Stimulated activated CD8-positive, alpha-beta memory T cell treated with anti-CD3 and anti-CD28 coated beads, Interleukin-7, amount 100 ng/mL, for 48 hours (primary cell): ENCODE results near the gene FAM136A.
"Not testable (repeated sequence)": the region's sequence is repeated elsewhere in the genome, so short reads cannot be mapped to it uniquely, and the experiment has no call there.

ENCODE experiments used
- DNase-seq, 2 donors: peaks; one replicate each; pipeline ENCODE4 v3.0.0-alpha.2; 2020; ENCODE audit warnings: low read depth in 1 of 2; ENCODE audit errors: extremely low read depth in 1 of 2

The FAM136A gene

DNA sequence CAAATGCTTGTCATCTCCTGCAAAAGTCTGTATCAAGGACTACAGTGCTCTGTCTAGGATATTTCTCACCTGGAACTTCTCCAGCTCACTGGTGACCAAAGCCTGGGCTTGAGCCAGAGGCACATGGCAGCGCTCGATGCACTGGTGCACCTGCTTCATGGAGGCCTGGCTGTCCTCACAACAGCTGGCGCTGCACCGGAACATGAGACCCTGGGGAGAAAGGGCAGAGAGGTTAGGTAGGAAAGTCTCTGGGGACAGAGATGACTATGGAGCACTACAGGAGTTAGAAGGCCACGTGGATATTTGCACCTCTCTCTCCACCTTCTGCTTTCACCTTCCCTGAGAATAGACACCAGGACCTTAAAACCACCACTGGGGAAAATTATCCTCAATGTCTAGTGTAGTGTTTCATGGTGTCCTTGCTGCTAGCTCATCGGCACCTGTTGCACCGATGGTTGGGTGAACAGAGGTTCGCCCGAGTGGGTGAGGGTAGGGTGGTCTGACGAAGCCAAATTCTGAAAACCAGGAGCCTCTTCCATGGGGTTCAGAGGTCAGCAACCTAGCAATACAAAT is 1.0 kb downstream of the FAM136A start:
- no peak for DNase-seq

DNA sequence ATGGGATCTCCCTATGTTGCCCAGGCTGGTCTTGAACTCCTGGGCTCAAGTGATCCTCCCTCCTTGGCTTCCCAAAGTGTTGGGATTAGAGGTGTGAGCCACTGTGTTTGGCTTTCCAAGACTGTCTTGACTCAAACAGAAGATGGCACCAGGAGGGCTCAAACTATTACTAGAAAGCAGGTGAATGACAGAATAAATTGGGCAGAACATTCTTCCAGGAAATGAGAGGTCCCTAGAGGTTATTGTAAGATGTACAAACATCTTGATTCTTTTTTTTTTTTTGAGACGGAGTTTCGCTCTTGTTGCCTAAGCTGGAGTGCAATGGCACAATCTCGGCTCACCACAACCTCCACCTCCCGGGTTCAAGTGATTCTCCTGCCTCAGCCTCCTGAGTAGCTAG is 4.0 kb downstream of the FAM136A start:
- not testable (repeated sequence) for DNase-seq

DNA sequence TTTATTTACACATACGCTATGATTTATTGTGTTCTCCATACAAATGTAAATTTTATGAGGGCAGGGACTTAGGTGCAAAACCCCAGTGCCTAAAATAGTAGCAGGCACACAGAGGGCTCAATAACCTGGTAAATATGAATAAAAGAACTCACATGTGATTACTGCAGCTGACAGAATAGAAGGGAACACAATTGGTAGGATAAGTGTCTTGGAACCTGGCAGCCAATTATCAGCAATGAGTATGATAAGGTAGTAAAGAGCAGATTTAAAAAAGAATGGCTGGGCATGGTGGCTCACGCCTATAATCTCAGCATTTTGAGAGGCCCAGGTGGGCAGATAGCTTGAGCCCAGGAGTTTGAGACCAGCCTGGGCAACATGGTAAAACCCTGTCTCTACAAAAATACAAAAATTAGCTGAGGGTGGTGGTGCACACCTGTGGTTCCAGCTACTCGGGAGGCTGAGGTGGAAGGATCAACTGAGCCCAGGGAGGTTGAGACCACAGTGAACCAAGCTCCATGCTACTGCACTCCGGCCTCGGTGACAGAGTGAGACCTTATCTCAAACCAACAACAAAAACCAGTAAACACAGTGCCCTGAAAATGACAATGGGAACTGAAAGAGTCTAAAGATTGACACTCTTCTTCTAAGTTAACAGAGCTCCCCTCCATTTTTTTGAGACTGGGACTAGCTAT is 18.2 kb downstream of the FAM136A start:
- DNase-seq = no peak

DNA sequence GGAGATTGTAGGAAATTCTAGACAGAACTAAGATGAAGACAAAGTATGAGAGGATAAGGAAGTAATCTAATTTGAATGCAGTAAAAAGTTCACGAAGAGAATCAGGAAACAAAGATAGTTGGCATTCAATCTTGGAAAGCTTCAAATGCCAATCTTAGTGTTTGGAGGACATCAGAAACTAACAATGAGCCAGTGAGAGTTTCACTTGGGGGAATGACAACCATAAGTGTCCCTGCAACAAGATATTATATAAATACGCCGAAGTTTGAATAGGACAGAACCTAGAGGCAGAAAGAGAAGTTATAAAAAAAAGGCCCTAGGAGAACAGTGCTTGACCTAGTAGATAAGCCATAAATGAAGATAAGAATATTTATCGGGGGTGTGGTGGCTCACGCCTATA is 19.4 kb downstream of the FAM136A start:
- DNase-seq = no peak

DNA sequence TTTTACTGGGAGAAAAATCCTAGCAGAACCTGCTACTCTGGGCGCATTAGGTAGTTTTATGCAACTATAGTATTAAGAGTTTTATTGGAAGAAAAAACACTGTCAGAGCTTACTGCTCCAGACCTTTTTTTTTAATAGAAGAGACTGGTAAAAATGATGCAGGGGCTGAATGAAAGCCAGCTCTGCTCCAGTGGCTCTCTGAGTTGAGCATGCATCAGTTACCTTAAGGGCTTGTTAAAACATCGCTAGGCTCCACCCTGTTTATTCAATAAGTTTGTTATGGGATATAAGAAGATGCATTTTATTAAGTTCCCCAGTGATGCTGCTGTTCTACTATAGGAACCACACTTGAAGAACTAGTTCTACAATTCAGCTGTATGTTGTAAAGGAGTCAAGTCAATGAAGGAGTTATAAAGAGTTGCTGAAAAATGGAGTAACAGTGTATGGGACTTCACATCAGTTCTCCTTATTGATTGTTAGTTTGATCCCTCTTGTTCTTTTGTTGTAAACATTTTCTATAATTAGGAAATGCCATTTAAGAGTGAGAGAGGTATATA is 21.5 kb downstream of the FAM136A start:
- no peak for DNase-seq

DNA sequence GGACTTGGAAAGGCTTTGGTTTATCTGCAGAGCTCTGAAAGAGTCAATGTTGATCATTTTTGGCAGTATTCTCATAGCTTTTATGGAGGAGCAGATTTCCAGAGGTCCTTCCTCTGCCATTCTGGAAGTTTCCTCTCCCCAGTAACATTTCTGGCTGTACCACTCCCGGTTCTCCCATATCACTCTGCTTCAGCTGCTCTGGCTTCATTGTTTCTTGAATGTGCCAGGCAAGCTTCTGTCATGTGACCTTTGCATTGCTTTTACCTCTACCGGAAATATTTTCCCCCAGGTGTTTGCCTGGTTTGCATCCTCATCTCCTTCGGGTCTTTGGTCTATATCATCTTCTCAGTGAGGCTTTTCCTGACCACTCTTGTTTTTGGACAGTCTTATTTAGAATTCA is 31.5 kb downstream of the FAM136A start:
- DNase-seq = no peak

DNA sequence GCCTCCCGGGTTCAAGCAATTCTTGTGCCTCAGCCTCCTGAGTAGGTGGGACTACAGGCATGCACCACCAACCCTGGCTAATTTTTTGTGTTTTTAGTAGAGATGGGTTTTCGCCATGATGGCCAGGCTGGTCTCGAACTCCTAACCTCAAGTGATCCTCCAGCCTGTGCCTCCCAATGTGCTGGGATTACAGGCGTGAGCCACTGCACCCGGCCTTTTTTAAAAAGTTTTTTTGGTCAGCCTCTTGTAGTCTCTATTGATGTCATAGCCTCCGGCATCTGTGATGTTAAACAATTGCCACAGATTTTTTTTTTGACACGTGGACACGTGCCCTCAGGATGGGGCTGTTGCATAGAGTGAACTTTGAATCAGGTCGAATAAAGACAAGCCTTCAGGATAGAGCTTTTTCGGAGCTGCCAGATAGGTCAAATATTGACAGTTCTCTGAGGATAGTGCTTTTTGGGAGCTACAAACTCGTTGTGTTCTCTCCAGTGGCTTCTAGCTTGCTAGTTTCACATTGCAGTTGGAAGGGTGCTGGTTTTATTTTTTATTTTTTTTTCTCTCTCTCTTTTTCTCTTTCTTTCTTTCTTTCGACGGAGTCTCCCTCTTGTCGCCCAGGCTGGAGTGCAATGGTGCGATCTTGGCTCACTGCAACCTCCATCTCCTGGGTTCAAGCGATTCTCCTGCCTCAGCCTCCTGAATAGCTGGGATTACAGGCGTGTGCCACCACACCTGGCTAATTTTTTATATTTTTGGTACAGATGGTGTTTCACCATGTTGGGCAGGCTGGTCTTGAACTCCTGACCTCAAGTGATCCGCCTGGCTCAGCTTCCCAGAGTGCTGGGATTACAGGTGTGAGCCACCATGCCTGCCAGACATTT is 32.2 kb downstream of the FAM136A start:
- not testable (repeated sequence) for DNase-seq

DNA sequence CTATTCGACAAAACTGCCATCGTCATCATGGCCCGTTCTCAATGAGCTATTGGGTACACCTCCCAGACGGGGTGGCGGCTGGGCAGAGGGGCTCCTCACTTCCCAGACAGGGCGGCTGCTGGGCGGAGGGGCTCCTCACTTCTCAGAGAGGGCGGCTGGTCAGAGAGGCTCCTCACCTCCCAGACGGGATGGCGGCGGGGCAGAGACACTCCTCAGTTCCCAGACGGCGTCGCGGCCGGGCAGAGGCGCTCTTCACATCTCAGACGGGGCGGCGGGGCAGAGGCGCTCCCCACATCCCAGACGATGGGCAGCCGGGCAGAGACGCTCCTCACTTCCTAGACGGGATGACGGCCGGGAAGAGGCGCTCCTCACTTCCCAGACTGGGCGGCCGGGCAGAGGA is 34.9 kb downstream of the FAM136A start:
- not testable (repeated sequence) for DNase-seq

DNA sequence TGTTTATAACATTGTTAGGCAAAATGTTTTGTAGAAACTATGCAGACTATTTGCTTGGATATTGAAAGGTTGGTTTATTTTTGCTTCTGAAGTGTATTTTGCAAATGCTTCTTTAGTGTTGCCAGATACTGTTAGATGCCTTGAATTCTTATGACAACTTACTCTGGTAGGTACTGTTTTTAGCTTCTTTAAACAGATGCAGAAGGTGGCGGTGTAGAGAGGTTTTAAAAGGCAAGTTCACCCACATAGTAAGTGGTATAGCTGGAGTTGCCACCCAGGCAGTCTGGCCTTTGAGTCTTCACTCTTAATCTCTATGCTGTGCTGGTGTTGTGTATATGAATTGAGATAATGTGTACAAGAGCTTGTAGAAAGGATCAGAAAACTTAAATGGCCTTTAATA is 40.4 kb downstream of the FAM136A start:
- DNase-seq = no peak

DNA sequence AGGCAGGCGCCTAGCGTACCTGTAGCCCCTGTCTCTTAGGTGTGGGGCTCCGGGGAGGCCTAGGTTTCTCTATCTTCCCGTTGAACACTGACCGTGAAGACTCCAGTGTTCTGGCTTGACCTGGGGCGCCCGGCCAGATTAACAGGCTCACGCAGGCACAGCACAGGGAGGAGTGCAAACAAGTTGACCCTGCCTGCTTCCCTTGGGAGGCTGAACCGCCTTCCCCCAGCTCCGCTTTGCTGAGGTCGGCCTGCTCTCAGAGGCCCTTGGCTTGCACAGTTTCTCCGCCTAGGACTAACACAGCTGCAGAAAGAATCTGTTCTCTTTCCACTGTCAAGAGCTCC is 43.4 kb downstream of the FAM136A start:
- DNase-seq = no peak

DNA sequence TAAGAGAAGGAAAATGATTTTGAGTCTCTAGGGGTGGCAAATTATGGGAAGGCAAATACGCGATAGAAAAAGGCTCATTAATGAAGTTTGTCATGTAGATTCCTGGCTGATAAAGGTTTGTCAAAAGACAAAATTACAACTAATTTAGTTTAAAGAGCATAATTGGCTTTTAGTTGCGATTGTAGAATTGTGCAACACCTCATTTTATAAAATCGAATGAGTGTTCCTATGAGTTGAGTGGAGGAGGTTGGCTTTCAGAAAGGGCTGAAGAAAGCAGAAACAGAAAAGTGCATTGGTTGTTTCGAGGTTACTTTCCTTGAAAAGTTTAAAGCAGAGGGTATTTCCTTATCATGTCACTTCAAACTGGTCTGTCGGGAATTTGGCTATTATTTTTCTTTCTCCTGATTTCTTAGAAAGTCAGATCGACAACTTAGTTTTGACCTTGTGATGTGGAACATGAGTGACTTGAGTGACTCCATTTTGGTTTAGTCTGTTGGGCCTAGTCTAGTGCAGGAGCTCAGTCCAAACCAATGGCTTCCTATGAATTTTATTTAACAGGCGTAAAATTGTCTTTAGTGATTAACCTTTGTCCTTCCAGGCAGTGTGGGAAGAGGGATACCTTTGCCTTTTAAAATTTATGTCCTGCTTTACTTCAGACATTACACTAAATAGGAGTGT is 46.1 kb downstream of the FAM136A start:
- DNase-seq = no peak

DNA sequence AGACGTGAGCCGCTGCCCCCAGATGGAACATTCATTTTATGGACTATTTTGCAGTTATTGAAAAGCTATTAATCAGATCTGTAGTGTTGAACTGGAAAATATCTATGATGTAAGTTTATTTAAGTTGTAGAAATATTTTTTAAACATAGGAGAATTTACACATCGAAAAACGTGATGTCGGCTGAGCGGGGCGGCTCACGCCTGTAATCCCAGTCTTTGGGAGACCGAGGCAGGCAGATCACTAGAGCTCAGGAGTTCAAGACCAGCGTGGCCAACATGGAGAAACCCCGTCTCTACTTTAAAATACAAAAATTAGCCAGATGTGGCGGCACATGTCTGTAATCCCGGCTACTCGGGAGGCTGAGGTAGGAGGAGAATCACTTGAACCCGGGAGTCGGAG is 51.4 kb downstream of the FAM136A start:
- no peak for DNase-seq

DNA sequence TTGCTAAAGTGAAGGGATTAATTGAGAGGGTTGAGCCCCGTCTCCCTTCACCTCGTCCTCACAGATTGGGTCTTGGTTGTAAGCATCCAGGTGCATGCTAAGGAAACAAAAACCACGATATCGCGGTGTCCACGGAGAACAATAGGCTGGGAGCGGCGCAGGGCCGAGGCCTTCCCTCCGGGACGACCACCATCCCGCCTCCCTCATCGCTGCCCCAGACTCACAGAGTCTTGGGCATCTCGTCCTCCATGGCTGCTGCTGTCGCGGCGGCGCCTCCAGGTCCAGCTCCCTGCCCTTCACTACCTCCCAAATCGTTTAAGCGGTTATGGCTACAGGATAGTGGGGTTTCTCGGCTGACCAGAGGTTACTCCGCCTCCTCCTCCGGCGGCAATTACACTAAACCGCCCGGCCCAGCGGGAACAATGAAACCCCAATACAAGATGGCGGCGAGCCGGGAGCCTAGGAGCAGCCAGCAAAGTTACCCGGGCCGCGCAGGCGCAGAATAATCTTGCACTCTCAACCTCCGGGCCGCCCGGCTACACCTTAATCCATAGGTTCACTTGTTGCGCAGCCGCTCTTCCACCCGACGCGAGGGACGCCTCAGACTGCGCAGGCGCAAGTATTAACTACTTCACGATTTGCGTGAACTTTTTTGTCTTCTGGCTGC is 53.6 kb downstream of the FAM136A start, which contains the start of gene TIA1:
Gene TIA1, minus strand, starts transcription at position 448 of the 667 bp plus-strand sequence. Its CDS starts 198 bp downstream, at position 250.
- peak; percentile 95 to 97 for DNase-seq

DNA sequence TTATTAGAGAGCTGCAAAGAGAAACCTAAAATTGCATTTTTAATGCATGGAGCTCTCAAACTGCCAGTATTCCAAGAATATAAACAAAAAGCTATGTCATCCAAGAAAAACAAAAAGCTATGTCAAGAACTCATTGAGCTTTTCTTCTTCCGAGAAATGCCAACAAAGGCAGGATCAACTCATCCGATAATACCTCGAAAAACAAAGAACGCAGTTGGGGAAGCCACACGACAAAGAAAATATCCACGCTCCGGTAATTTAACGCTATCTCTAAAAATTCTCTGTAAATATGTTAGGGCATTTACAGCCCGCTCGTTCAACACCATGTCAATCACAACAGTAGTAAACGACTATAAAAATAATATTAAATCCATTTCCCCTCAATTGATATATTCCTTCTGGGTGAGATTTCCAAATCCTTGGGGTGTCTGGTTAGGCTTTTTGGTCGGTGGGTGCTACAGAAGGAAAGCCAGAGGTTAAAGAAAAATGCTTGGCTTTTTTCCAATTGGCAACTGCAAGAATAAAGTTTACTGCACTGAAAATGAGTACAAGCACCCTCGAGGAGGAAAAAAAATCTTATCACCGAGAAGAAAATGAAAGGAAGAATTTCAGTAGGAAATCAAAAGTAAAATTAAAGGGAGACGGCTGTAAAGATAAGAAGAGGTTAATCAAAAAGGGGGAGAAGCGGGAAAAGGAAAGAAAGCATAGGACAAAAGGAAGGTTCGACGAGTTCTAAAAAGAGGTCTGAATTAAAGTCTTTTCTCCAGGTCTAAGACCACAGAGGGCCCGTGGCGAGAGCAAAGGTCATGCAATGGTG is 54.3 kb downstream of the FAM136A start:
- no peak for DNase-seq
